ELF-1 (cell line): Measurements from ENCODE around the gene DCBLD2.
A peak's percentile ranks its signal among the peaks of the same experiment; 100 is the strongest.

Experiments
- DNase-seq: peaks from one replicate; pipeline ENCODE4 v3.0.0-alpha.2; 2016; ENCODE audit warnings: low read depth, low spot score

Gene DCBLD2

DNA sequence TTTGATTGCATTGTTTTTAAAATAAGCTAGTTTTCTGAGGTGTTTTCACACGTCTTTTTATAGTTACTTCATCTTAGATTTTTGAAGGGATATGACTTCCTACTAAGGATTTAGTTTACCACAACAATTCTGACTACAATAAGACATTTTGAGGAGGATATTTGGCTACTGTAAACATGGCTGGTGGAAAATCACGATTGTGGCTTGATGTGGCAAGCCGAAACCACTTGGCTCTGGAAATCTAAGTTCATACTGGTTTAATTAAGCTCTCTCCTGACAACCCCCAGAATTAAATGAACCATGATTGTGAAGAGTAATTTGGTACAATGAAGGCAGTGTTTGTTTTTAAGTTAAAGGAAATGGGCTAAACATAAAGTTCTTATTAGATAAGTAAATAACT lies 107.5 kb downstream of the DCBLD2 start:
- DNase-seq: no peak

DNA sequence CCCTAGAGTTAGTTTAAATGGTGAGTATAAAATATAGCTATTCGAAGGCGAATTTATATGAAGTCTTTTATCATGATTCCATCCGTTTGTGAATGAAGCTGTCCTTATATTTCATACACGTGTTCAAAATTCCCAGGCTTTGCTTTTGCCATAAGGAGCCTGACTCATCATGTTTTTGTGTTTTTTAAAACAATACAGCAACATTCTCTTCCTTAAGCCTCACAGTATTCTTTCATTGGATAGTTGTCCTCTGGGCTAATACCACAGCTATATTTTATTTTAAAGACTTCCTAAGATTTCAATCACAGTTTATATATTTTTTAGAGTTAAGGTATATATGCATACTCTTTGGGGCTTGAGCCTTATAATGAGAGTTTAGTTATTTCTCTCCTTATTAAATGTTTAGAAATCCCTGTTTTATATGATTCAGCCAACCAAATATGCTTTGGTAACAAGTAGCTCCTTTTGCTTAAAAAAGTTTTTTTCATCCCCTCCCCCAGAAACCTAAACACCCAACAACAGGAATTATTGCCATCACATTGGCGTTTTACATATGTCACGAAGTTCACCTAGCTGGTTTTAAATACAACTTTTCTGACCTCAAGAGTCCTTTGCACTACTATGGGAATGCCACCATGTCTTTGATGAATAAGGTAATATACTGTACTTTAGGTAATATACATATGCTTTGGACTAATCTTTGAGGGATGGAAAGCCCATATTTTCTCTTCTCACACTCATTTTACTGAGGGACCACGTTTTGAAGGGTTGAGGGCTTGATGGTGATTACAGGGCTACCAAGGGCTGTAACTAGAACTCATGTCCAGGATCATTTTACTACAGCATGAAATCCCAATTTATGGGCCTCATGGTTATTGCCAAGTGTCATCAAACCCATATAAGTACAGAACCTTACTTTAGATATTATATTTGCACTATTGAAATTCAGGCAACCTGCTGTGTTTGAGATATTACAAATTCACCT lies 109.9 kb downstream of the DCBLD2 start:
- no peak for DNase-seq

DNA sequence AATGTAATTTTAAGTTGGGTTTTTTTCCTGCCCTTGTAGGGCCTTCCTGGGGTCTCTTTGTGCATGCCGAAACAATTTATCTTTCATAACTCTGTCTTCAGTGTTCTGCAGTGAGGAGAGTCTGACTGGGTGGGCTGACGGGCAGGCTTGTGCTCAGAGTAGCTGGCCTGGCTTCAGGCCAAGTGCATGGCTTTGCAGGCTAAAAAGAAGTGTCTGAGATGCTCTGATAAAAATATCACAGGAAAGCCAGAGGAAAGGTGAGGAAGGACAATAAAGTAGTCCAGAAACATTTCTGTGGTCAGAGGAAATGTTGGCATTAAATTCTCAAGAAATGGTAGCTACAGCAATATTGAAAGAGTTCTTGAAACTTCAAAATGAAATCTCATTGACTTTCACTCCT lies 112.8 kb downstream of the DCBLD2 start:
- DNase-seq: no peak

DNA sequence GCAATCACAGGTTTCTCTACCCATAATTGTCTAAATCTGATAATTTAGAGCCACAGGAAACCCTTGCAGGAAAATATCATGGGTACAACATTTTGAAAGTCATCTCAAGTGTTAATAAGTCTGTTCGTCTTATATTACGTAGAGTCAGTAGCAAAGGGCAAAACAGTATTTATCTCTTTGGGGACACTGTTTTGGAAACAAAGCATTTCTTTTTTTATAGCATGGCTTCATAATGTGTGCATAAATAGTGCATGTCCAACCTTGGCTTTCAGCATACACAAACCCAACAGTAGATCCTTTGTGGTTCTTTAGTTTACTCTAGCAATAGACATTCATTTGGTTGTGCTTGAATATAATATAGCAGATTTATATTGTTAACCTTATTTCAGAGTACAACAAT lies 114.3 kb downstream of the DCBLD2 start:
- DNase-seq: no peak

DNA sequence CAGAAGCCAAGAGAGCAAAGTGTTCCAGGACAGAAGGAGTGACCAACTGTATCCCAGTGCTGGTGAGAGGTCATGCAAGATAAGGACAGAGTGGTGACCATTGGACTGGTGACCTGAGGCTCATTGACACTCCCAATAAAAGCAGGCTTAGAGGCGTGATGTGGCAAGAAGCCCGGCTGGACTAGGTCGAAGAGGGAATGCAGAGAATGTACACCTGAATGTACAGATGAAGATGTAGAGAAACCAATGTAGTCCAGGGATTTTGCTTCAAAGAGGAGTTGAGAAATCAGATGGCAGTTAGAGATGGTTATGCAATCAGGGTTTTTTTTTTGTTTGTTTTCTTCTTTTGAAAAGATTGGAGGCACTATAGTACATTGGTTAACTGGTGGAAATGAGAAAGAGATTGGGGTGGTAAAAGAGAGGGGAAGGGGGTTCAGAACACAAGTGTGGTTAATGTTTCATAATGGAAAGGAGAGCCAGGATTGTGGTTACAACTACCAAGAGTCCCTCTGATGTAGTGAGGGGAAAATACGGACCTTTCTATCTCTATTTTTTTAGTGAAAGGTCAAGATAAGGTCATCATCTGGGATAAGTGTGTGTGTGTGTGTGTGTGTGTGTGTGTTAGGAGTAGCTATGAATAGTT lies 115.0 kb downstream of the DCBLD2 start:
- no peak for DNase-seq

DNA sequence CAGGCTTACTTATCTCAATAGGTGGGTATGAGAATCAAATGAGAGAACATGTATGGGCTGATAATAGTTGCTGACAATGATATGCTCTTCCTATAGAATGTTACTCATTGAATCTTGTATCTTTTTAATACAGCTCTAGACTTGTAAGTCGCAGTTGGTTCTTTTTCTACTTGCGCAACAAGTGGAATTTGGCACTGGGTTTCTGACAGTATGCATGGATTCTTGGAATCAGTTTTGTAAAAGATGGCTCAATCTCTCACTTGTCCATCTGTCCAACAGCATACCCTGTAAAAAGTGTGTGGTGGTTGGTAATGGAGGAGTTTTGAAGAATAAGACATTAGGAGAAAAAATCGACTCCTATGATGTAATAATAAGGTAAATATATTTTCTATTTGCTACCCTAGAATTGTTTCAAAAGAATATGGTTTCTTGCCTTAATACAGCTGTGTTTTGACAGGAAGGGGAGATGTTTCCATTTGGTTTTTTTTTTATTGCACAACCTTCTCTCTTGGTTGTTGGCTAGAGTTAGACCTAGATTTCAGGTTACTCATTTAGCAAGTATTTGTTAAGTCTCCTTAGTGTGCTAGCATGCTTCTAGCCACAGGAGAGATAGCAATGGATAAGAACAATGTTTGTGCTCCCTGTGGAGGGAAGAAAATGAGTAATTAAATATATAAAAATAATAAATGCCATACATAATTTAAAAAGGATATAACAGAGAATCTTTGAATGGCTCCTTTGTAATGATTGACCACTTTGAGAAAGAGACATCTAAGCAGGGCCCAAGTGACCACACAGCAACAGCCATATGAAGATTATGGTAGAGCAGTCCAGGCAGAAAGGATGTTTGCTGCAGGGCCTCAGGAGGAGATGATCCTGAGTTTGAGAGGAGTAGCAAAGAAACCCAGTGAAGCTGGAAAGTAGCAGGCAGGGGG lies 116.6 kb downstream of the DCBLD2 start:
- DNase-seq: no peak

DNA sequence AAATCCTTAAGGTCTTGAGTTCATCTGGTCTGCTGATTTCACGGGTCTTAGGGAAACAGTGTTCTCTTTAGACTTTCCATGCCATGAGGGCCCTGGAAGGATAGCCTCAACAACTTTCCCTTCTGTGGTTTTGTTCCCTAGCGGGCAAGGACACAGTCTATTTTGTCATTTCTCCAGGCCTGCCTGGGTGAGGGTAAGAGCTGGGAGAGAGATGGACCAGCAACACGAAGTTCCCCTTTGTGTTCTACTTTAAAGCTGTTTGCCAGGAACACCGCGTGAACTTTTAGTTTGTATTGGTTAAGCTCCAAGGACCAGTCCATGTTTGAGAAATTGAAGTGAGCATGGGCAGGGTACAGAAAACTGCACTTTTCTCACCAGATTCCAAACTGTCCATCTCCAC lies 117.5 kb downstream of the DCBLD2 start:
- no peak for DNase-seq

DNA sequence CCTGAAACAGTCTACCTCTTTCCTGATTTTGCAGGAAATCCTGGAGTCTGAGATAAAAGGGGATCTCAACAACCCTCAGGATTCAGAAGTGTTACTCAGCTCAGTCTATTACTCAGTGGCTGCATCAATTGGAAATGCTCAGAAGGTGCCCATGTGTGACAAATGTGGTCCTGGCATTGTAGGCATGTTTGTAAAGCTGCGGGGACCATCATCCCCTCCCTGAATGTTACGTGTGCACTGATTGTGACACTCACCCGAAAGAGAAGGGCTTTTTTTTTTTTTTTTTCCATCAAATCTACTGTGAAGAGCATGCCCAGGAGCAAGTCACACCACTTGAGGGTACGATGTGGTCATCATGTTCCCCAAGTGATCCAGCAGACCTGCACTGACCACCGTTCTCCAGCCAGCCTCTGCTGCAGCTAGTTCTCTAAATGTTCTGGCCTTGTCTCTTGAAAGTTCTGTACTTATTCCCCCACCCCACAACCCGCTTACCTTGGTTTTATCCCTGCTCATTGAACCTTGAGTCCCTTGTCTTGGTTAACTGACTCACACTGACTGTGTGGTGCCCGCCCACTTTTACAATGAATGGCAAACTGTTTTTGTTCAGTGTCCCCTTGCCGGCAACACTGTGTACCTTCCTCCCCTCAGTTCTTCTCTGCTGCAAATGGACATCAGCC lies 118.5 kb downstream of the DCBLD2 start:
- DNase-seq: no peak

DNA sequence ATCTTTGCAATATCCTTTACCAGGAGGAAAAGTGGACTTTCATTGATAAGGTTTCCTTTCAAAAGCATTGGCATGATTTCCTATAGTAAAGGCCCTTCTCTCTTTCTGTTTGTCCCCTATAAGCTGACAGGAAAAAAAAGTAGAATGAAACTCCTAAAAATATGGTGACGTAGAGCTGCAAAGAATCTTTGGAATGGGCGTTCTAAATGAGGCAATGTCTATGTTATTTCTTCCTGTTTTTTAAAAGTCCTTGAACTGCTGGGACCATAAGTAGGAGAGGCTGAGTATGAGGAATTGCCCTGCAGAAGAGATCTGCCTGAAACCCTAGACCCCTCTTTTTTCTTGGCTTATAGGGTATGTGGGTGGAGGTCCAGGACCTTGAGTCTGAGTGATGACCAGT lies 121.2 kb downstream of the DCBLD2 start:
- no peak for DNase-seq

DNA sequence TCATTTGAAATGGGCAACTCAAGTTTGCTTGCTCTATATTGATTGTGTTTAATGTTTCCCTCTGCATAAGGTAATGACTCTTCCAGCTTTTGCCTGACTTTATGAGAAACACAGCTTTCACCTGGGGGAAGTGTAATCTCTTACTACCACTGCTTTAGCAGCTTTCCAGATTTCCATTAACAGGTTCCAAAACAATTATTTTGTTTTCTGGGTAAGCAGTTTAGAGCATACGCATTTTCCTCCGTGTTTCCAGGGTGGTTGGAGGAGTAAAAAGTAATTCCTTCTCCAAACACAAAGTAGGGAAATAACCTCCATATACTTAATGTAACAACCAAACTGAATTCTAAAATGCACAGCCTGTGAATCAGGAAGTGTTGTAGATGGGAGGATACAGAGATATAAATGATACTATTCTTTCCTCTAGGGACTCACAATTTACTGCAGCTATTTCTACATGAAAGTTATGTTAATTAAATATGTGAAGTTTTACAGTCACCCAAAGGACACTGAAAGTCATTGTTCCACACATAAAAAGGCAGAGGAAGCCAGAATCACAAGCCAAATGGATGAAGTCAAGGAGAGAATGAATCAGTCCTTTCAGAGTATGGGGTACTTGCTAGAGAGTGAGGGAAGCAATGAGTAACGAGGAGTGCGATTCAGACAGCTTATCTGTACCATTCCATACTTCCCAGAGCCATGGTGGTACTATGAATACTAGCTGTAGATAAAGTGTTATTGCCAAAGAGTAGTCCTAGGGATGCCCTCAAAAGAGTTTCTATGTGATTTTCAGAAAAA lies 121.8 kb downstream of the DCBLD2 start:
- no peak for DNase-seq

DNA sequence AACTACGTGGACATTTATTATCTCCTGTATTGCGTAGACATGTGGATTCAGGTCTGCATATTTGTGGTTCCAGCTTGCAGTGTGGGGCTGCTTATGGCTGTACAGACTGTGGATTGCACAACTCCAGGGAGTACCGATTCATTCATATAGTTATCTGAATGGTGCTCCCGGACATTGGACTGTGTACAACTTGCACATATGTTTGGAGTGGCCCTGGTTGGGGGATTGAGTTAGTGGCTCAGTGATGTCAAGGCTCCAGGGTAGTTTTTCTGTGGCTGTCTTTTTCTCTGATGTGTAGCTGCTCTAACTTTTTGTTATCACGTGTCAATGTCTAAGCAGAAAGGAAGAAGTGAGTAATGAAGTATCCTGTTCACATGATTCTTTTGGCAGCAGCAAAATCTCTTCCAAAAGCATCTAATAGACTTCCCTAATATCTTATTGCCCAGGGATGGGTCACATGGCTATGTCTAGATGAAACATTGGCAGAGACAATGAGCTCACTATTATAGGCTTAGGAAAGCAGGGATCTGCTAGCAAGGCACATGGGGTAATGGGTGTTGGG lies 122.6 kb downstream of the DCBLD2 start:
- no peak for DNase-seq

DNA sequence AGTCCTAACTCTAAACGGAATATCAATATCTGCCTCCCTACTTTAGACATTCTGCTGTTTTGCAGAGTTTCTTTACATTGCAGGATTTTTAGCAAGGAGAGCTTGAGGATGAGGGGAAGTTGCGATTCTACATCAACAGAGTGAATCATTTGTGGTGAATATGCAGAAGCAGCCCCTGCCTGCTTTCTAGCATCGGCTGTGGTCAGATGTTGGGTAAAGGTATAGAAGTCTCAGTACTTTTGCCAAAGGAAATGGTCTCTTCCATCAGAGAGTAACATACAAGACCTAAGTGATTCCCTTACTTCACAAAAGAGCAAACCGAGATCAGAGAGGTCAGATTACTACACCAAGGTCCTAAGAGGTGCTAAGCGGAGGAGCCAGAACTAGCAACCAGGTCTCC lies 123.1 kb downstream of the DCBLD2 start:
- no peak for DNase-seq

DNA sequence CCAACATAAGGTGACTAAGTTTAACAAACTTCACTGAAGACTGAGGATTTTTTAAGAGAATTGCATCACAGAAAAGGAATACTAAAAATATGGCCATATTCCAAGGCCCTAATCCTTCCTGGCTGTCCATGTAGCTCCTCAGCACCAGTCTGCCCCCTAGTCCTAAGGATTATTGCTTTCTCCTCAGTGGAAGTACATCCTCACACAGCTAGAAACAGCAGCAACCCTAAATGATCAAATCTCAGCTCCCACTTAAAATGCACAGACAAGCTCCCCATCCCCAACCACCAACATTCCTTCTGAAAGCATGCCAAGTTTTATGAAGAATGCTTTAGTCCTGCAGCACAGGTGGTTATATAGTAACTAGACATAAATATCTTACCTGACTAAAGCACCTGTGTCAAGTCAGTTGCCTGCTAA lies 123.7 kb downstream of the DCBLD2 start:
- no peak for DNase-seq

DNA sequence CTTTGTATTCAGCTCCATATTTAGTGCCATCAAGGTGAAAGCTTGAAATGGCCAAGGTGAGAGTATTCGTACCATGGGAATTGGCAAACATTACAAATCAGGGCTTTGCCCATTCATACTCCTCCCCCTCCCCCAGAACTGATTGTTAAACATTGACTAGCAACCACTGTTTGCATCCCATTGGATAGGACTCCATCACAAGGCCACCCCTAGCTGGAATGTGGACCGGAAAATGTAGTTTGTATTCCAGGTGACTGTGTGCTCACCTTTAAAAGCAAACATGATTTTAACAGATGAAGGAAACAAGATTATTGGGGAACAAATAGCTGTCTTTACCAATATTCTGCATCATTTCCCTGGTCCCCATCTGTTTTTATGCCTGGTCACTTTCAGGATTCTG lies 124.2 kb downstream of the DCBLD2 start:
- no peak for DNase-seq

DNA sequence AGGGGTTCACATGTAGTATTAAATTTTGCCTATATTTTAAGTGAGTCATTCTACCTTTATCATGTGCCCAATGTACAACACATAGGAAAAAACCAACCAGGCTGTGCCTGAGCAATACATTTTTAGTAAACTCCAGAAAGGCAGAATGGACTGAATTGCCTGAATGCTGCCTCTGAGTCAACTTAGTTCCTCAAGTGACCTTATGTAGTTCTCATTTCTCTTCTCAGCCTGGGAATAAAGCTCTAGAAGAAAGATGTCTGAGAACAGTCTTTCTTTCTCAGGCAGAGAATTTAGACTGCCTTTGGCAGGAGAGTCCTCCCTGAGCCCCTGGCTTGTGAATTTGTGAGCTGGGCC lies 125.4 kb downstream of the DCBLD2 start:
- no peak for DNase-seq

DNA sequence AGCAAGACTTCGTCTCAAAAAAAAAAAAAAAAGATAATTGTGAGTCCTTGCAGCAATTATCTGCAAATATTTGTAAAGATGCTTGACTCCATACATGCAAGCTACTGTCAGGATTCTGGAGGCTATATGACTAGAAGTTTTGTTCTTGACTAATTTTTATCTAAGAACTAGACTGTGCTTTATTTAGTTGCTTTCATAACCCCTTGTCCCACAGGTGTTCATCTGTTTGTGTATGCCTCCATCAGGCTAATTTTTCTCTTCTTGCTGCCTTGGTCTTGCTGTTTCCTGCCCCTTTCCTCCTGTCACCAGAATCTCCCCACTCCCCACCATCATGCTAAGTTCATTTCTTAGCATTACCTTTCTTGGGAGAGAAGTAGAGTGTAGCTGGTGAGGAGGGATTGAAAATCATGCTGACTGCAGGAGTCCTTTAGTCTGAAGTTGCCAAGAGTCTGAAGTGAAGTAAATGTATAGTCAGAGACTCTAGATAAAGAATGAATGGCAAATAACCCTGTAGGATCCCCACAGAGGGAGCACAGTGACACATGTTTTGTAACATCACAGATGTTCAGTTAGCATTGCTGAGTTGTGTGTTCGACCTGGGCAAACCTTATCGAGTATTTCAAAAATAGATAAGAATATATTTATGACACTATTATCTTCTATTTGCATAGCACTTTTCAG lies 125.9 kb downstream of the DCBLD2 start:
- no peak for DNase-seq

DNA sequence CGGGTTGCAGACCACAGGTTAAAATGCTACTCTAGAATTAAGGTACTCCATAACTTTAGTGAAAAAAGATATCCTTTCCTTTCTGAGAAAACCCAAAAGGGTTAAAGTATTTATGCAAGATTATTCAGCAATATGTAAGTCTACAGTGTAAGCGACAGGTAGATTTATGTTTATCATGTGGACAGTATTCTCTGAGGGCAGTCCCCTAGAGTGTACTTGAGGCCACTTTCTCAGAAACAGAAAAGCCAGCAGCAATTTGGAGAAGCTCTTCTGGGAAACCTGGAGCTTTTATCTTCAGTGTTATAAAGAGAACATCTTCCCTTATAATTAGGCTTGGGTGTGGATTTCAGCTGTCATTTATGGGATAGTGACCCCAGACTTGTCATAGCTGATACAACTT lies 129.5 kb downstream of the DCBLD2 start:
- DNase-seq: no peak

DNA sequence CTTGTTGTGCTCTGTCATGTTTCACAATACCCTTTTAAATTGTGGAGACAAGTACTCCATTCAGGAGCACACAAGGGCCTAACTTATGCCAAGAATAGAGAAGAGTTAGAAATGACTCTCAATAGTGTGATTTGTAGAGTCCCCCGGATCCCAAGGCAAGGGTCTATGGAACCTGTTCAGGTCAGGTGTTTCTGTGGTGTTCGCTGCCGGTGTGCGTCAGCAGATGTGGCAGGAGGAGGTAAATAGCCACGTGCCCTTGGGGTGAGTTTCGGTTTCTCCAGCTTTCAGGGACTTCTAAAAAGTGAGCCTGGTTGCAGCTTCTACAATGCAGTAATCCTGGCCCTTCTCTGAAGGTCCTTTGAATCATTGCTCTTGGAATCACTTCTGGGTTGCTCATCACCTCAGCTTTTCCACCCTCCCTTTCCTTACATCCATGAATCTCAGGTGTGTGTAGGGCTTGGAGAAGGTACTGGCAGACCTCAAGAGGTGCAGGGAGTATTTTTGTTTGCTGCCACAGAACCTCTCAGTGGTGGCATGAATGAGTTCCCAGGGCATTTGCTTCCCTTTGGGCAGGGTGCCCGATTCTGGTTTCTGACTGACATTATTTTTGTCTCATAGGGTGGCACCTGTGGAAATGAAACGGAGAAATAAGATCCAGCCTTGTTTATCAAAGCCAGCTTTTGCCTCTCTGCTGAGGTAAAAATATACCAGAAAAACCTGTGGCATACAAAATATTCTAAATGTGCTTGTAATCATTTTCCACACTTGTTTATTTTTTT lies 131.0 kb downstream of the DCBLD2 start:
- DNase-seq: peak; percentile 39

DNA sequence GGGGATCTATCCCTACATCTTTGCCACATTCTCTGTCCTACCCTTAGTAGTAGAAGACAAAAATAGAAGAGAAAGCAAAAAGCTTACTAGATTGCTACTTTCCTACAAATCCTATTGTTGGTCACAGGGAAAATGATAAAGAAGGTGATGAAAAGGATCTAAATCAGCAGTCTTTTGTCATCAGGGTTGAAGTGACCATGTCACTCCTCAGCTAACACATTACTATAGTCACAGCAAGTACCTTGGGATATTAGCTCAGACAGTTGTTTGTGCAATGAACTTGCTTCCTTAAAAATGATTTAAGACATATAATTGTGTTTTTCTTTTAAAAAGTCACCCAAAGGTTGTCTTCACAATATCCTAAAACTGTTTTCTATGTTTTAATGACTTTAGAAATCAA lies 132.0 kb downstream of the DCBLD2 start:
- no peak for DNase-seq
